Left lung (tissue), 10 donors: ENCODE results near the gene PLXNB1. TPM values are rescaled to one million over a fixed set of nuclear protein-coding genes. Genes with fewer than 3 reads are reported as not detected.

Experiments used
- ATAC-seq: fragments of 200-7000 bp; cut with Tn5 transposase; one replicate; pipeline ENCODE4 v1.9.1; 2020; ENCODE audit warnings: moderate library complexity
- DNase-seq, 4 donors: peaks; one replicate each; pipeline ENCODE4 v3.0.0-alpha.2; 2013 to 2020
- H3K27ac ChIP-seq, 2 donors: fragments of 200-600 bp; sonication (generic) in 1 of 2; one replicate each; pipeline versions ENCODE4 v1.5.0 to v1.8.0; 2020 to 2021
- H3K27me3 ChIP-seq, 2 donors: fragments of 200-600 bp; sonication (generic) in 1 of 2; one replicate each; pipeline versions ENCODE4 v1.5.0 to v1.8.0; 2020 to 2021
- H3K36me3 ChIP-seq, 2 donors: fragments of 200-600 bp; sonication (generic) in 1 of 2; one replicate each; pipeline versions ENCODE4 v1.5.0 to v1.8.0; 2020 to 2021
- H3K4me1 ChIP-seq, 2 donors: fragments of 200-600 bp; one replicate each; pipeline ENCODE4 v1.8.0; 2021
- H3K4me3 ChIP-seq, 2 donors: fragments of 200-600 bp; sonication (generic) in 1 of 2; one replicate each; pipeline versions ENCODE4 v1.5.0 to v1.8.0; 2020 to 2021; ENCODE audit warnings: mild to moderate bottlenecking in 1 of 2
- H3K9me3 ChIP-seq, 2 donors: fragments of 200-600 bp; sonication (generic) in 1 of 2; one replicate each; pipeline versions ENCODE4 v1.5.0 to v1.8.0; 2020 to 2021
- CTCF ChIP-seq, 2 donors: fragments of 200-600 bp; sonication (generic) in 1 of 2; IDR thresholded peaks; one replicate each; pipeline versions ENCODE4 v1.5.0 to v1.8.0; 2021; ENCODE audit warnings: antibody characterized with exemption in 2 of 2
- intact Hi-C, 2 donors: fragments of 100-400 bp; cut with DNase I; formaldehyde crosslinking; loops; one replicate each; pipeline versions ENCODE4 v1.11.2 to v1.14.2; 2022
- polyA plus RNA-seq, 6 donors: library from polyadenylated mRNA; unstranded; fragments of 120-200 nt; gene quantifications; one replicate each; pipeline ENCODE4 v1.2.1, GENCODE V29; 2013; ENCODE audit not compliant: insufficient read length in 6 of 6
- total RNA-seq, 2 donors: library from RNA; stranded (reverse); fragmentation: NEBNext Ultra II Directional; extraction: Animal tissue kit (Norgen Biotek cat#: 25700); gene quantifications; one replicate each; pipeline ENCODE4 v1.2.1, GENCODE V29; 2021
- donor health status: DM: no; HTN: yes; CAD: no.
- donor health status: DM: no; HTN: no; CAD: no.

PLXNB1 gene
- total and polyA plus RNA-seq, 8 donors, result 65.0 to 161 (median 109) TPM

- peaks cover 0 to 73% of the 10 kb centered on the region in 2 donors for H3K36me3 ChIP-seq
- H3K4me3 ChIP-seq, result no peak overlapping the region
- TF ChIP-seq CTCF (IDR thresholded peaks at IDR 0.05), result no peak
- DNase-seq, result peak in 1 of 4 donors; percentile 22
- no peaks in the 10 kb centered on the region for H3K9me3 ChIP-seq
- no peaks in the 10 kb centered on the region for H3K27me3 ChIP-seq
- ATAC-seq, result no peak
- intact Hi-C loops, result no loop called here
- no peaks in the 10 kb centered on the region for H3K4me1 ChIP-seq
- no peak overlapping the region for H3K27ac ChIP-seq
Measured at GRCh38 chr3:48405971-48406370, 23.9 kb downstream of the PLXNB1 start.

- no peaks in the 10 kb centered on the region for H3K4me1 ChIP-seq
- H3K36me3 ChIP-seq, result peaks cover 0 to 68% of the 10 kb centered on the region in 2 donors
- no peak for TF ChIP-seq CTCF (IDR thresholded peaks at IDR 0.05)
- DNase-seq (peak in 2 of 4 donors; percentile 22 to 78), ATAC-seq (no peak)
- intact Hi-C loops, result no loop called here
- no peak overlapping the region for H3K27ac ChIP-seq
- H3K9me3 ChIP-seq, result no peaks in the 10 kb centered on the region
- H3K4me3 ChIP-seq, result no peak overlapping the region
- no peaks in the 10 kb centered on the region for H3K27me3 ChIP-seq
Measured at GRCh38 chr3:48405343-48405881, 24.5 kb downstream of the PLXNB1 start.

GRCh38 chr3:48404440-48405342, 25.2 kb downstream of the PLXNB1 start:
- no peak for TF ChIP-seq CTCF (IDR thresholded peaks at IDR 0.05)
- Histone ChIP-seq H3K4me1 (no peaks in the 10 kb centered on the region), H3K27ac (no peak overlapping the region), H3K27me3 (no peaks in the 10 kb centered on the region), H3K4me3 (no peak overlapping the region), H3K36me3 (peaks cover 0 to 60% of the 10 kb centered on the region in 2 donors), H3K9me3 (no peaks in the 10 kb centered on the region)
- DNase-seq (peak in 1 of 4 donors; percentile 18), ATAC-seq (no peak)
- intact Hi-C loops, result loop anchor here in 1 of 2 donors (5.0 kb wide), 1 partner anchor 33 kb away; no protein-coding TSS in a partner anchor

- H3K4me3 ChIP-seq, result no peak overlapping the region
- no peak for TF ChIP-seq CTCF (IDR thresholded peaks at IDR 0.05)
- H3K27ac ChIP-seq, result peak overlapping the region in 1 of 2 donors; percentile 28
- no peaks in the 10 kb centered on the region for H3K9me3 ChIP-seq
- no peaks in the 10 kb centered on the region for H3K4me1 ChIP-seq
- intact Hi-C loops, result loop anchor here in 1 of 2 donors (5.0 kb wide), 1 partner anchor 34 kb away; no protein-coding TSS in a partner anchor
- ATAC-seq, result no peak
- peaks cover 0 to 51% of the 10 kb centered on the region in 2 donors for H3K36me3 ChIP-seq
- H3K27me3 ChIP-seq, result no peaks in the 10 kb centered on the region
- peak in 2 of 4 donors; percentile 32 to 59 for DNase-seq
Measured at GRCh38 chr3:48403533-48404439, 26.1 kb downstream of the PLXNB1 start.
